Measurements from ENCODE around the gene TIMM10.

Gene TIMM10

GRCh38 chr11:57493507-57494503 lies 36.7 kb downstream of the TIMM10 start:
- Histone ChIP-seq H3K4me3 (ENCODE audit: low read depth, low read length, poor library complexity, severe bottlenecking) (no peak overlapping the region), H2AFZ (ENCODE audit: low read length) (no peak overlapping the region), H3K4me1 (ENCODE audit: insufficient read depth, low read length, severe bottlenecking) (peaks cover 7% of the 10 kb centered on the region), H3K36me3 (ENCODE audit: insufficient read depth, low read length) (peaks cover 61% of the 10 kb centered on the region), H3K9me2 (ENCODE audit: low read depth, low read length) (no peaks in the 10 kb centered on the region), H3K4me2 (ENCODE audit: low read length) (no peak overlapping the region), H3K9me3 (ENCODE audit: low read length) (no peaks in the 10 kb centered on the region), H4K20me1 (ENCODE audit: insufficient read depth, low read length) (no peaks in the 10 kb centered on the region), H3F3A (ENCODE audit: insufficient read depth, low read length) (no peaks in the 10 kb centered on the region), H3K27me3 (ENCODE audit: insufficient read depth, low read length) (no peaks in the 10 kb centered on the region), H3K9ac (ENCODE audit: low read length) (peak overlapping the region; percentile 51; the same call in 1 of the 2 replicates), H3K79me2 (ENCODE audit: insufficient read depth, low read length) (no peaks in the 10 kb centered on the region), H3K27ac (ENCODE audit: low read depth, low read length, poor library complexity, severe bottlenecking) (peak overlapping the region; percentile 73)
- TF ChIP-seq CTCF (IDR thresholded peaks at IDR 0.05; ENCODE audit: low read length) (peak; percentile 94), EZH2 (IDR thresholded peaks at IDR 0.05; ENCODE audit: borderline replicate concordance, low read length) (no peak)

GRCh38 chr11:57491371-57492061 lies 39.0 kb downstream of the TIMM10 start:
- Histone ChIP-seq H3K9me3 (ENCODE audit: low read length) (no peaks in the 10 kb centered on the region), H3K79me2 (ENCODE audit: insufficient read depth, low read length) (no peaks in the 10 kb centered on the region), H3F3A (ENCODE audit: insufficient read depth, low read length) (no peaks in the 10 kb centered on the region), H3K4me1 (ENCODE audit: insufficient read depth, low read length, severe bottlenecking) (peaks cover 7% of the 10 kb centered on the region), H3K4me2 (ENCODE audit: low read length) (no peak overlapping the region), H3K4me3 (ENCODE audit: low read depth, low read length, poor library complexity, severe bottlenecking) (no peak overlapping the region), H3K9me2 (ENCODE audit: low read depth, low read length) (no peaks in the 10 kb centered on the region), H4K20me1 (ENCODE audit: insufficient read depth, low read length) (no peaks in the 10 kb centered on the region), H3K27me3 (ENCODE audit: insufficient read depth, low read length) (no peaks in the 10 kb centered on the region), H3K27ac (ENCODE audit: low read depth, low read length, poor library complexity, severe bottlenecking) (no peak overlapping the region), H2AFZ (ENCODE audit: low read length) (no peak overlapping the region), H3K9ac (ENCODE audit: low read length) (no peak overlapping the region), H3K36me3 (ENCODE audit: insufficient read depth, low read length) (peaks cover 60% of the 10 kb centered on the region)
- no peak for TF ChIP-seq EZH2 (IDR thresholded peaks at IDR 0.05; ENCODE audit: borderline replicate concordance, low read length)
- TF ChIP-seq CTCF (IDR thresholded peaks at IDR 0.05; ENCODE audit: low read length) = peak; percentile 84

DNA sequence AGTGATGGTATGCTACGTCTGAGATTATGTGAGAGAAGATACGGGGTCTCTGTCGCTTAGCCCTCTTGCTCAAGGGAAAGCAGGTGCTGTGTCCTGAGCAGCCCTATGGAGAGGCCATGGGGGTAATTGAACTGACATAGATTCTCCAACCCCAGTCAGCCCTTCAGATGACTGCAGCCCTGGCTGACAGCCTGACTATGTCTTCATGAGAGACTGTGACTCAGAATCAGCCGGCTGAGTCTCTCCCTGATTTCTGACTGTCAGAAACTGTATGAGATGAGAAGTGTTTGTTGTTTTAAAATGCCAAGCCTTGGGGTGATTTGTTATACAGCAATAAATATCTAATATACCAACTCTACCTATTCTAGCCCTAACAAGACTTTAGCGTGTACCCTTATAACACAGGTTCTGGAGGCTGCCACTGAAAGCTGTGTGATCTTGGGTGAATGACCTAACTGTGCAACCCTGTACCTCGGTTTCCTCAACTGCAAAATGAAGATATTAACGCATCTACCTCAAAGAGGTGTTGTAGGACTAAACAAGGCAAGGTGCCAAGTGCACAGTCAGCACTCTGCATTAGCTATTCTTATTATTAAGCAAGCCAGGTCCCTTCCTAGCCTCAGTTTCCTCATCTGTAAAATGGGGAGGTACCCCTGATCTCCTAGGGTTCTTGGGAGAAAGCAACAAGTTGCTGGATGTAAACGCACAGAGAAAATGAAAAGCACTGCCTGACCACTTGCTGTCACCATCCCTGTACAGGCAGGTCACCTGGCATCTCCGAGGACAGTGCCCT lies 39.9 kb downstream of the TIMM10 start:
- TF ChIP-seq EZH2 (IDR thresholded peaks at IDR 0.05; ENCODE audit: borderline replicate concordance, low read length) = no peak
- TF ChIP-seq CTCF (IDR thresholded peaks at IDR 0.05; ENCODE audit: low read length) = no peak
- no peak overlapping the region for H3K4me2 ChIP-seq (ENCODE audit: low read length)
- H3K4me1 ChIP-seq (ENCODE audit: insufficient read depth, low read length, severe bottlenecking) = peaks cover 7% of the 10 kb centered on the region
- no peak overlapping the region for H3K4me3 ChIP-seq (ENCODE audit: low read depth, low read length, poor library complexity, severe bottlenecking)
- no peaks in the 10 kb centered on the region for H3K9me2 ChIP-seq (ENCODE audit: low read depth, low read length)
- H3K27ac ChIP-seq (ENCODE audit: low read depth, low read length, poor library complexity, severe bottlenecking) = no peak overlapping the region
- H4K20me1 ChIP-seq (ENCODE audit: insufficient read depth, low read length) = no peaks in the 10 kb centered on the region
- peaks cover 57% of the 10 kb centered on the region for H3K36me3 ChIP-seq (ENCODE audit: insufficient read depth, low read length)
- H3K9me3 ChIP-seq (ENCODE audit: low read length) = no peaks in the 10 kb centered on the region
- no peaks in the 10 kb centered on the region for H3F3A ChIP-seq (ENCODE audit: insufficient read depth, low read length)
- no peaks in the 10 kb centered on the region for H3K79me2 ChIP-seq (ENCODE audit: insufficient read depth, low read length)
- H3K9ac ChIP-seq (ENCODE audit: low read length) = no peak overlapping the region
- no peaks in the 10 kb centered on the region for H3K27me3 ChIP-seq (ENCODE audit: insufficient read depth, low read length)
- H2AFZ ChIP-seq (ENCODE audit: low read length) = no peak overlapping the region
